Stimulated activated CD4-positive, alpha-beta T cell treated with anti-CD3 and anti-CD28 coated beads, Interleukin-2, amount 100 ng/mL, for 24 hours (primary cell): ENCODE results near the gene BRAT1.

Source experiments
- DNase-seq, 2 donors: peaks; one replicate each; pipeline ENCODE4 v3.0.0-alpha.2; 2020

Gene BRAT1

DNA sequence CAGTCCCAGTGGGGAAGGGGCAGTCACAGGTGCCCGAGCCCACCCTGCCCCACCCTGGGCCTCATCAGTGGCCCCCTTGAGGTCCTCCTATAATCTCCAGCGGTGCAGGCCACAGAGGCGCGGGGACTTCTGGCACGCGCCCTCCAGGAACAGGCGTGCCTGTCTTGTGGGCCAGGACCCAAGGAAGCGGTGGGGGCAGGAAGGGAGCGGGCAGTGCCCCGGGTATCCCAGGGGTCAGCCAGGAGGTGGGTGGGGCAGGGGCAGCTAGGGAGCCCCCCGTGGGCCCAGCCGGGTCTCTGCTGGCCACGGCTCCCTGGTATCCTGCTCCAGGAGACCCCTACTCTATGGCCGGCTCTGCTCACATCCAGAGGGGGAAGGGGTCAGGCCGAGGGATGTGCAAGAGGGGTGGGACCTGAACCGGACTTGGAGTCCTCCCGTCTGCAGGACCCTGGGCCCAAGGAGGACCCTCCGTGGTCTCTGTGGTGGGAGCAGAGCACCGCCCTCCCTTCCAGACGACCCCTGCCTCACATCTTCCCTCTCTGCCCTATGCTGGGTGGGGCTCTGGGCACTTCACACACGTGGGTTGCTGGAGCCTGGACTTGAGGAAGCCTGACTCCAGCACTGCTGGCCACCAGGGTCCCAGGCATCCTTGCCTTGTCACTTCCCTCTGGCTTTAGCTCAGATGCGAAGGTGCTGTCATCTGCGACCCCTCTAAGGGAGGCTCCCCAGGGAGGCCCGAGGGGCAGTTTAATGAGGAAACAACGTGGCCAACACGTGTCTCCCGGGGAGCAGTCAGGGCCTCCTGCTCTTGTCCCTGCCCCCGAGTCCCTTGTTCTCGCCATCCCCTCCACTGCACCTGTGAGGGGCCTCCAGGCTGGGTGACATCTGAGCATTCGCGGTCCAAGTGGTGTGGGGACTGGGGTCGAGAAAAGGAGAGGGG lies 60.9 kb downstream of the BRAT1 start:
- no peak for DNase-seq

DNA sequence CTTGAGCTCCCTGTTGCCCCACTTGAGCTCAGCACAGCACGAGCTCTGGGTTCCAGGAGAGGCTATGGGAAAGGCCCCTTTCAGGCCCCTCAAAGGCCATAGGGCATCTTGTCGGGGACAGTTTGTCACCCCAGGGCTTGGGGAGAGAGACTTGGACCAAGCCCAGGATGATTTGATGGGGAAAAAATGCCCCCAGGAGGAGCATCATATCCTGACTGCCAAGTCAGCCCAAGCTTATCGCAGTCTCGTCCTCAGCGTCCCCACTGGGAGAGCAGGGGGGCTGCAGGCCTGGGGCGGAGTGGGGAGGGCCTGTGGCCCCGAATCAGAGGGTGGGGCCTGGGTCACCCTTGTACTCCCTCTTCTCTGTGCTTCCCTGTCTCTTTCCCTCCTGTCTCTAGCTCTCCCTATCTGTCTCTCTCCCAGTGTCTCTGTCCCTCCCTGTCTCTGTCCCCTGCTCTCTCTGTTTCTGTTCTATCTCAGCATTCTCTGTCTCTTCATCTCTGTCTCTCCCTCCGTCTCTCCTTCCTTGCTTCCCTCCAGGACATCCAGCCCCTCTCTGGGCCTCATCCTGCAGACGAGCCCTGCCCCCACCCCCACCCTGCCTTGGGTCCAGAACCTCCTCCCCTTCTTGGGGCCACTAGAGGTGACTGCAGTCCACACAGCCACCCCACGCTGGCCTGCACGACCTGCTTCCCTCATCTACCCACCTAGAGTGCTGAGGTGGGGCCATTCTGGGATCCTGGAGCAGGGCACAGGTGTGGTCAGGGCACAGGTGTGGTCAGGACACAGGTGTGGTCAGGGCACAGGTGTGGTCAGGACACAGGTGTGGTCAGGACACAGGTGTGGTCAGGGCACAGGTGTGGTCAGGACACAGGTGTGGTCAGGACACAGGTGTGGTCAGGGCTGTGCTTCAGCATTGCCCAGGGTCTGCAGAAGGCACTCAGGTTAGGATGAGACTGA lies 61.8 kb downstream of the BRAT1 start:
- no peak for DNase-seq

DNA sequence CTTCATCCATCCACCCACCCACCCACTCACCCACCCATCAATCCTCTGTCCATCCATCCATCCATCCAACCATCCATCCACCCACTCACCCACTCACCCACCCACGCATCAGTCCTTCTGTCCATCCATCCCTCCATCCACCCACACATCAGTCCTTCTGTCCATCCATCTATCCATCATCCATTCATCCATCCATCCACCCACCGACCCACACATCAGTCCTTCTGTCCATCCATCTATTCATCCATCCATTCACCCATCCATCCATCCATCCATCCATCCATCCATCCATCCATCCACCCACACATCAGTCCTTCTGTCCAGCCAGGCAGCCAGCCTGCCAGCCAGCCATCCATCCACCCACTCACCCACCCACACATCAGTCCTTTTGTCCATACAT lies 63.3 kb downstream of the BRAT1 start:
- DNase-seq, result no peak

DNA sequence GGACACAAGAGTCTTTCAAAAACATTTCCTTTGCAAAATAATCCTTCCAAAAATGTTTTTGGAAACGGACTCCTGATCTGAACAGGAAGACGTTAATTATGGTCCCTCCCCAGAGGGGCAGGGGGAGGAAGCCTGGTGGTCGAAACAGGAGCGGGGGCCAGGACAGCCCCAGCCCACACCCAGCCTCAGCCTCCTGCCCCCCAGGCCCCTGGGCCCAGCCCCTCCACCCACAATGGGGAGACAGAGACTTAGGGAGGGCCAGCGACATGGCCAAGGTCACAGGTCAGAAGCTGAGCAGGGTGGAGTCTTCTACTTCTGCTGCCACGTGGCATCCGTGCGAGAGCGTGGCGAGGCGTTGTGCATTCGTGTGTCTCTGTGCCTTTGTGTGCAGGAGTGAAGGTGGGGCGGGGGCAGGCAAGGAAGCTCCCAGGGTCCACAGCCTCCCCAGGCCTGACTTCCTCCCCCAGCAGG lies 65.1 kb downstream of the BRAT1 start:
- DNase-seq, result no peak

DNA sequence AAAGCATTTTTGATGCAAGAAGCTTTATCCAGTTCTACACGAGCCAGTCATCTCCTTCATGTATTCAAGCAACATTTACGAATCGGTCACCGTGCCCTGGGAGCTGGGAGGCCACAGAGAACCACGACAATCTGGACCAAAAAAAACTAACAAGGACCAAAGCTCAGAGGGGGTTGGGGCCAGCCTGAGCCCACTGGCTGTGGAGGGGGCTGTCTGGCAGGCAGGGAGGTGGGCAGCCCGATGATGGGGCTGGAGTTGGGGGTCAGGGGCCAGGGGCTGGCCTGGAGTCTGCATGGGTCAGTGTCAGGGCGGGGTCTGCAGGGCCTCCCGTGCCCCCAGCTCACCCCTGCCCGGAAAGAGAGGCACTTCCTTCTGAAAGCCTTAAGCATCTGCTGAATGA lies 66.6 kb downstream of the BRAT1 start:
- DNase-seq, result no peak

DNA sequence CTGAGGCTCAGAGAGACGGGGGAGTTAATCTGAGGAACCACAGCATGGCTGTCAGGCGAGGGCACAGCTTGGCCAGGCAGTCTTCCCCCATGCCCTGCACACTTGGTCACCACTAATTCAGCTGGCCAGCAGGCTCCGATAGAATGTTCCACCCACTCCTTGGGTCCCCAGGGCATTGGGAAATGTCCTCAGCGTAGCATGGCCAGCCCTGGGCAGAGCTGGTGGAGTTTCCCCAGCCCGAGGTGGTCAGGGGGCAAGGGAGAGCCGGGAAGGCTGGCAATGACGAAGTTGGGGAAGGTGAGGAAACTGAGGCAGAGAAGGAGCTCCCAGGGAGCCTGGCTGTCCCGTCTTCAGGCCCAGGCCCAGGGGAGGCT lies 67.1 kb downstream of the BRAT1 start:
- no peak for DNase-seq
